ENCODE data around the gene MOGAT1.
A peak's percentile ranks its signal among the peaks of the same experiment; 100 is the strongest.

Gene MOGAT1, protein sequence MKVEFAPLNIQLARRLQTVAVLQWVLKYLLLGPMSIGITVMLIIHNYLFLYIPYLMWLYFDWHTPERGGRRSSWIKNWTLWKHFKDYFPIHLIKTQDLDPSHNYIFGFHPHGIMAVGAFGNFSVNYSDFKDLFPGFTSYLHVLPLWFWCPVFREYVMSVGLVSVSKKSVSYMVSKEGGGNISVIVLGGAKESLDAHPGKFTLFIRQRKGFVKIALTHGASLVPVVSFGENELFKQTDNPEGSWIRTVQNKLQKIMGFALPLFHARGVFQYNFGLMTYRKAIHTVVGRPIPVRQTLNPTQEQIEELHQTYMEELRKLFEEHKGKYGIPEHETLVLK

DNA sequence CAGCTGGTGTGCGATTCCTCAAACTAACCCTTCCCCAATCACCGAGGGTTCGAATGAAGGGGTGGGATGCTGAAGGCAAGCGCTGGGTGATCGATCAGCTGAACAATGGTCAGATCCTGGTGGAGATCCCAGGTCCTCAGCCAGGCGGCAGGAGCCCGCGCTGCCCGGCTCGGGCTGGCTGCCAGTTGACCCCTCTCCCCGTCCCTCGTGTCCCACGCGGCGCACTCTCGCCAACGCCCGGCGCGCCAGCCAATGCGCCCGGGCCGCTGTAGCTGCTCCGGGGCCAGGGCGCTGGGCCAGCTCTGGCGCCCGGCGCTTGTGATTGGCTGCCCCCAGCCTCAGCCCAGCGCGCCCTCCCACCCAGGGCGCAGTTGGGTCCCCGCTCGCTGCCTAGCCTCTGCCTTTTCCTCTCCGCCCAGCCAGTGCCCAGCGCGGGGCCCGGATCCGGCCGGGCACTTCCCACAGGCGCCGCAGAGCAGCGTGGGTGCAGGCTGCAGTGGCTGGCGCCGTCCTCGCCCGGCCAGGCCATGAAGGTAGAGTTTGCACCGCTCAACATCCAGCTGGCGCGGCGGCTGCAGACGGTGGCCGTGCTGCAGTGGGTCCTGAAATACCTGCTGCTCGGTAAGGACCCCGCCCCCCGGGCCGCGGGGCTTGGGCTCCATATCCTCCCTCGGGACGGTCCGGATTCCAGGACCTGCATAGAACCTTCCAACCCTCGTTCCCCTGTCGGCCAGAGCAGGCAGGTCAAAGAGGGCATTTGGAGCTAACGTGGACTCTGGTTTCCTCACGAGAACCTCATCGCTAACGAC, at the start of gene MOGAT1:
MOGAT1 (plus strand) TSS at position 400 of the 809 bp plus-strand sequence; CDS start at position 528, 128 bp downstream.
- Histone ChIP-seq H3K9me3 (ENCODE audit: control insufficient read depth, insufficient read depth, low read length) (no peaks in the 10 kb centered on the region), H3K4me3 (ENCODE audit: low read length) (peak within 1 kb of the TSS; percentile 65; the same call in 1 of the 2 replicates), H3K36me3 (ENCODE audit: control insufficient read depth, insufficient read depth, low read length) (no peaks in the 10 kb centered on the region), H3K27ac (ENCODE audit: low read length) (no peak within 1 kb of the TSS), H3K4me1 (ENCODE audit: control insufficient read depth, insufficient read depth, low read length) (no peaks in the 10 kb centered on the region; the same call in none of the 2 replicates), H3K27me3 (ENCODE audit: control insufficient read depth, insufficient read depth, low read length) (peaks cover 1% of the 10 kb centered on the region)
- peak; percentile 50 for DNase-seq (ENCODE audit: low read depth, low spot score)
- no CpG with 5 or more reads among the region's 66 CpGs for WGBS (ENCODE audit: insufficient coverage, insufficient read length)

DNA sequence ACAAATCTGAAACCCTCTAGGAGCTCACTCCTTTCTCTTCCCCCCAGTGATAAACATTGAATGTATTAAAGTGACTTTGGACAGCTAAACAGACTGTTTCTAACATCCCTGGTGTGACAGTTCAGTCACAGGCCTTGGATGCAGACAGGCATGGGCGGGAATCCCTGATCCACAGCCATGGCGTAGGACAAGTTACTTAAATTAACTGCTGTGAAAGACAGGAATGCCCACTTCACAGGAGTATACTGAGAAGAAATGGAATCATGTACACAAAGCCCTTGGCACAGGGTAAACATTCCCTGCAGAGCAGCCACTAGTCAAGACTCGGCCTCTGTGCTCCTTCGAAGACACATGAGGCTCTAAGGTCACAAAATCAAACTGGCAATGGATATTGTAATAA, 49.6 kb upstream of the MOGAT1 start:
- Histone ChIP-seq H3K9me3 (ENCODE audit: control insufficient read depth, insufficient read depth, low read length) (no peaks in the 10 kb centered on the region), H3K4me1 (ENCODE audit: control insufficient read depth, insufficient read depth, low read length) (no peaks in the 10 kb centered on the region), H3K27me3 (ENCODE audit: control insufficient read depth, insufficient read depth, low read length) (no peaks in the 10 kb centered on the region), H3K36me3 (ENCODE audit: control insufficient read depth, insufficient read depth, low read length) (peaks cover 9% of the 10 kb centered on the region; the same call in 1 of the 2 replicates), H3K4me3 (ENCODE audit: low read length) (no peak overlapping the region), H3K27ac (ENCODE audit: low read length) (no peak overlapping the region)
- WGBS (ENCODE audit: insufficient coverage, insufficient read length): no CpG with 5 or more reads among the region's 4 CpGs
- DNase-seq (ENCODE audit: low read depth, low spot score): no peak

DNA sequence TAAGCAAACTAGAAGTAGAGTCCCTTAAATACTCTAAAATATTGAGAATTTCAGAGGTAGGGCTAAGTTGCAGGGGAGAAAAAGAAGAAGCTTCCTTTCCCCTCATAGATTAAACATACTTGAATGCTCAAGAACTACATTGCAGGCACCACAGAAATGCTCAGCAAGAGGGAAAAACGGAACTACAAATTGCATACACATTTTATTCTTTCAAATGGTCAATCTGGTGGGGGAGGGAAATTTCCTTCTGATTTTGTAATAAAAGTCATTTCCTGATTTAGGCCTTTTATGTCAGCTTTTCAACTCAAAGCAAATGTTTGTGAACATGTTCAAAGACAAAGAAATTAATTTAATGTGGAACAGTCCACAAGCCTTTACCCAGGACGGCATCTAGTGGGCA, 48.5 kb upstream of the MOGAT1 start:
- H3K27me3 ChIP-seq (ENCODE audit: control insufficient read depth, insufficient read depth, low read length): no peaks in the 10 kb centered on the region
- no peak overlapping the region for H3K4me3 ChIP-seq (ENCODE audit: low read length)
- H3K9me3 ChIP-seq (ENCODE audit: control insufficient read depth, insufficient read depth, low read length): no peaks in the 10 kb centered on the region
- WGBS (ENCODE audit: insufficient coverage, insufficient read length): no CpG with 5 or more reads among the region's 2 CpGs
- H3K4me1 ChIP-seq (ENCODE audit: control insufficient read depth, insufficient read depth, low read length): no peaks in the 10 kb centered on the region
- peaks cover 9% of the 10 kb centered on the region; the same call in 1 of the 2 replicates for H3K36me3 ChIP-seq (ENCODE audit: control insufficient read depth, insufficient read depth, low read length)
- DNase-seq (ENCODE audit: low read depth, low spot score): no peak
- H3K27ac ChIP-seq (ENCODE audit: low read length): no peak overlapping the region

DNA sequence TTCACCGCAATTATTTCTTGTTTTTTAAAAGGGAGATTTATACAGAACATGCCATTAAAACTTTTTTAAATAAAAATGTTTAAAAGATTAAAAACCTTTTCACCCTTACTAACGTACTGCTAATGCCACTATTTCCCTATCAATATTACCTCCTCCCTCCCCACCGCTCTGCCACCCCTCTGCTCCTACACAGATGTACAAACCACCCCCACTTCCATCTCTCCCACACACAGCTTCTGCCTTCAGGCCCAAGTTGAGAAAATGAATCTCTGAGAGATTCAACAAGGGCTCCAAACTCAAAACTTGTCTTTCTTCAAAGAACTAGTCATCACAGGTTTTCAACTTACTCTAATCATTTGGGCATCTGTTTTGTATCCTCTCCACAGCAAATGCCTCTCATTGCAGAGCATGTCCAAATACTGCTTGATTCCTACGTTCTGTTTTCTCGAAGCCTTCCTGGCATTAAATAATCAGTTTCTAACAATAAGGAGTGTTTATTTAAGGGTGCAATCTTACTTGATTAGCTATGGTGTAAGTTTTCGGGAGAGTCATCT, 47.6 kb upstream of the MOGAT1 start:
- DNase-seq (ENCODE audit: low read depth, low spot score): no peak
- 100% methylated on average over 2 of the region's 6 CpGs for WGBS (ENCODE audit: insufficient coverage, insufficient read length)
- H3K36me3 ChIP-seq (ENCODE audit: control insufficient read depth, insufficient read depth, low read length): peaks cover 10% of the 10 kb centered on the region; the same call in 1 of the 2 replicates
- H3K9me3 ChIP-seq (ENCODE audit: control insufficient read depth, insufficient read depth, low read length): no peaks in the 10 kb centered on the region
- H3K4me3 ChIP-seq (ENCODE audit: low read length): no peak overlapping the region
- no peaks in the 10 kb centered on the region for H3K27me3 ChIP-seq (ENCODE audit: control insufficient read depth, insufficient read depth, low read length)
- H3K27ac ChIP-seq (ENCODE audit: low read length): no peak overlapping the region
- no peaks in the 10 kb centered on the region for H3K4me1 ChIP-seq (ENCODE audit: control insufficient read depth, insufficient read depth, low read length)

DNA sequence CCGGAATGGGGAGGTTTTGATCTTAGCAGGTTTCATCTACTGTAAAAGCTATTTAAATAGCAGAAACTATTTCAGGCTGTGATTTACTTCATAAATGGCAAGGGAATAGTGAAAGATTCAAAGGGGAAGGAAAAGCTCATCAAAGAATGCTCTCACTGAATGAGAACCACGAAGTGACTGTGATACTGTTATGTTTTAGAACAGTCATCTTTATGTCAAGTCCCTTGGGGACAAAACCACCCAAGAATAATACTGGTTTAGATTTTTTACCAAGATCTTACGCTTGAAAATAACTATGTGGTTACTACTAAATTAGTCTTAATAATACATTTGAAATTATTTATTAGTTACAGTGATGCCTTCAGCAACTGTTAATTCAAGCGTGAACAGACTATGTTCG, 43.7 kb upstream of the MOGAT1 start:
- Histone ChIP-seq H3K36me3 (ENCODE audit: control insufficient read depth, insufficient read depth, low read length) (peaks cover 15% of the 10 kb centered on the region; the same call in 1 of the 2 replicates), H3K27me3 (ENCODE audit: control insufficient read depth, insufficient read depth, low read length) (no peaks in the 10 kb centered on the region), H3K9me3 (ENCODE audit: control insufficient read depth, insufficient read depth, low read length) (no peaks in the 10 kb centered on the region), H3K4me1 (ENCODE audit: control insufficient read depth, insufficient read depth, low read length) (no peaks in the 10 kb centered on the region), H3K27ac (ENCODE audit: low read length) (no peak overlapping the region), H3K4me3 (ENCODE audit: low read length) (no peak overlapping the region)
- no peak for DNase-seq (ENCODE audit: low read depth, low spot score)
- no CpG with 5 or more reads among the region's 5 CpGs for WGBS (ENCODE audit: insufficient coverage, insufficient read length)

DNA sequence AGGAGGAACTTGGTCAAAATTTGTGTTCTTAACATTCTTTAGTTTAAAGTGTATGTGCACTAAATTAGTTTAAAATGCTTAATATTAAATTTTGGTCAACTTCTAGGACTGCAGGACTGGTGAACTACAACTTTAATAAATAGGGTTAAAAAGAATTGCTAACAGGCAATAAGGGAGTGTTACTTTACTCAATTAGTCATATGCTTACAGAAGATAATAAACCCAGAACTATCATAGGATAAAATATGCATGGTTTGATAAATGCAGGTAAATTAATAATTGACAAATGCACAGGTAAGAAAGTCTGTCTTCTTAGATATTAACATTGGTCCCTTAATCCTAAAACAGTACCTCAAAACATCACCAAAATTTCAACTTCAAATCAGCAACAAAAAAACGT, 36.2 kb upstream of the MOGAT1 start:
- no peak for DNase-seq (ENCODE audit: low read depth, low spot score)
- WGBS (ENCODE audit: insufficient coverage, insufficient read length): 100% methylated on average over 1 of the region's 1 CpG
- Histone ChIP-seq H3K4me1 (ENCODE audit: control insufficient read depth, insufficient read depth, low read length) (no peaks in the 10 kb centered on the region), H3K27ac (ENCODE audit: low read length) (no peak overlapping the region), H3K4me3 (ENCODE audit: low read length) (no peak overlapping the region), H3K36me3 (ENCODE audit: control insufficient read depth, insufficient read depth, low read length) (peaks cover 8% of the 10 kb centered on the region; the same call in 1 of the 2 replicates), H3K9me3 (ENCODE audit: control insufficient read depth, insufficient read depth, low read length) (no peaks in the 10 kb centered on the region), H3K27me3 (ENCODE audit: control insufficient read depth, insufficient read depth, low read length) (no peaks in the 10 kb centered on the region)

DNA sequence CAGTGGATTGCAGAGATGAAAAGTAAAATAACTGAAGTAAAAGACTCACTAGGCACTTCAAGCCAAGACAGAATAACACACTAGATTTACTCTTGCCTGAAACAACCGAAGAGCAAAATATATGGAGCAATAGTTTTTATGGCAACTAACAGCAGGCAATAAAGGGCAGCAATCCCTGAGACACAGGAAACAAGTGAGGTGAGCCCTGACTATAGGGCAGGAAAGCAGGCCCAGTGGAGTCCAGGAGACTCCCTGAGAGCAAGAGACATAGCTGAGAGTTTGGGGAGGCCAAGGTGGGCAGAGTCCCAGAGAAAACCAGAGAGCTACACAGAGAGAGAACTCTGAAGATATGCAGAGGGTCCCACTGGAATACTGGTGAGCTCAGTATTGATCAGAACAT, 34.4 kb upstream of the MOGAT1 start:
- Histone ChIP-seq H3K4me3 (ENCODE audit: low read length) (no peak overlapping the region), H3K27ac (ENCODE audit: low read length) (no peak overlapping the region), H3K4me1 (ENCODE audit: control insufficient read depth, insufficient read depth, low read length) (no peaks in the 10 kb centered on the region), H3K9me3 (ENCODE audit: control insufficient read depth, insufficient read depth, low read length) (no peaks in the 10 kb centered on the region), H3K27me3 (ENCODE audit: control insufficient read depth, insufficient read depth, low read length) (no peaks in the 10 kb centered on the region), H3K36me3 (ENCODE audit: control insufficient read depth, insufficient read depth, low read length) (peaks cover 3% of the 10 kb centered on the region; the same call in 1 of the 2 replicates)
- WGBS (ENCODE audit: insufficient coverage, insufficient read length): no CpG with 5 or more reads among the region's 1 CpG
- no peak for DNase-seq (ENCODE audit: low read depth, low spot score)

DNA sequence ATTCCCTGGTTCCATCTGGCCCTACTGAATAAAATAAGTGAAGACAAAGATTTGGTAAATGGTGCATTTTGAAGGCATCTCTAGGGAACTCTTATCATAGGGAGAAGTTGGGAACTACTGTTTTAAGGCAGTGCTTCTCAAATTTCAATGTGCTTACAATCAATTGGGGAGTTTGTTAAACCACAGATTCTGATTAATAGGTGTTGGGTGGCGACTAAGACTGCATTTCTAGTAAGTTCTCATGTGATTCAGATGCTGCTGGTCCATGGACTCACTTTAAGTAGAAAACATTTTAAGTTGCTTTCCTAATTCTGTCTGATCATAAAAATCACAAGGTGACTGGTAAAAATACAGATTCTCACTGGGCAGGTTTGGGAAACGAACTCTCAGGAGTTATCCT, 30.1 kb upstream of the MOGAT1 start:
- DNase-seq (ENCODE audit: low read depth, low spot score): no peak
- Histone ChIP-seq H3K36me3 (ENCODE audit: control insufficient read depth, insufficient read depth, low read length) (no peaks in the 10 kb centered on the region; the same call in 1 of the 2 replicates), H3K27ac (ENCODE audit: low read length) (no peak overlapping the region), H3K4me3 (ENCODE audit: low read length) (no peak overlapping the region), H3K9me3 (ENCODE audit: control insufficient read depth, insufficient read depth, low read length) (no peaks in the 10 kb centered on the region), H3K4me1 (ENCODE audit: control insufficient read depth, insufficient read depth, low read length) (no peaks in the 10 kb centered on the region), H3K27me3 (ENCODE audit: control insufficient read depth, insufficient read depth, low read length) (no peaks in the 10 kb centered on the region)
- WGBS (ENCODE audit: insufficient coverage, insufficient read length): no CpG with 5 or more reads among the region's 2 CpGs

DNA sequence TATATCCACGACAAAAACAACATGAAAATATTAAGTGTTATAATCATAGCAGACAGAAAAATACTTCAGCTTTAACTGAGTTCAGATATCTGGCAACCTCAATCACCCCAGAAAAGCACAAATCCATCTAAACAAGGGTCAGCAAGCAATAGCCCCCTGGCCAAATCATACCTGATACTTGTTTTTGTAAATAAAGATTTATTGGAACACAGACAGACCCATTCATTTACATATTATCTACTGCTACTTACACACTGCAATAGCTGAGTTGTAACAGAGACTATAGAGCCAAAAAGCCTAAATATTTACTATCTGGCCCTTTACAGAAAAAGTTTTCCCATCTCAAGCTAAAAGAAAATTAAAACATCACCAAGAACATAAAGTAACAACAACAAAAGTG, 28.3 kb upstream of the MOGAT1 start:
- Histone ChIP-seq H3K36me3 (ENCODE audit: control insufficient read depth, insufficient read depth, low read length) (peaks cover under 1% of the 10 kb centered on the region; the same call in 1 of the 2 replicates), H3K27ac (ENCODE audit: low read length) (no peak overlapping the region)
- DNase-seq (ENCODE audit: low read depth, low spot score): no peak

DNA sequence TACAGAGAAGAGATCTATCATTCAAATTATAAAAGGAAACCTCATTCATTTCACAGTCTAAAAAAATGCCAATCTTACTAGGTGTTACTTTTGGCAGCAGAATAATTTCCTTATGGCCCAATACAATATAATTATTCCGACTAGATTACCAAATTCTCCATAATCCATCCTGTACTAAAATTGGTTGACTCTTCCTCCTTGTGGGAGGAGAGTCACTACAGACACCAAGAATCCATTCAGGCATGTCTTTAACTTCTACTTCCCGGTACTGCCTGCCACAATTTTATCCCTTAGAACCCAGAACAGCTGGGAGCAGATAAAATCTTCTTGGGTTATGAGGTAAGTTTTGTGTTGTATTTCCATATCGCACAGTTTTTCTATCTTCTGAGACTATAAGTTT, 25.4 kb upstream of the MOGAT1 start:
- no peaks in the 10 kb centered on the region for H3K9me3 ChIP-seq (ENCODE audit: control insufficient read depth, insufficient read depth, low read length)
- H3K4me1 ChIP-seq (ENCODE audit: control insufficient read depth, insufficient read depth, low read length): no peaks in the 10 kb centered on the region
- no peak overlapping the region for H3K27ac ChIP-seq (ENCODE audit: low read length)
- WGBS (ENCODE audit: insufficient coverage, insufficient read length): no CpG with 5 or more reads among the region's 3 CpGs
- no peak for DNase-seq (ENCODE audit: low read depth, low spot score)
- peaks cover 3% of the 10 kb centered on the region; the same call in 1 of the 2 replicates for H3K36me3 ChIP-seq (ENCODE audit: control insufficient read depth, insufficient read depth, low read length)
- no peak overlapping the region for H3K4me3 ChIP-seq (ENCODE audit: low read length)
- H3K27me3 ChIP-seq (ENCODE audit: control insufficient read depth, insufficient read depth, low read length): no peaks in the 10 kb centered on the region

More for the DNA sequence above, 28.3 kb upstream of the MOGAT1 start:
- no peaks in the 10 kb centered on the region for H3K4me1 ChIP-seq (ENCODE audit: control insufficient read depth, insufficient read depth, low read length)
- no peaks in the 10 kb centered on the region for H3K27me3 ChIP-seq (ENCODE audit: control insufficient read depth, insufficient read depth, low read length)
- WGBS (ENCODE audit: insufficient coverage, insufficient read length): no CpG with 5 or more reads among the region's 1 CpG
- no peaks in the 10 kb centered on the region for H3K9me3 ChIP-seq (ENCODE audit: control insufficient read depth, insufficient read depth, low read length)
- H3K4me3 ChIP-seq (ENCODE audit: low read length): no peak overlapping the region

All from iPS DF 6.9 (cell line).